Muscle layer of duodenum (tissue), 2 donors: Measurements from ENCODE around the gene FILIP1.
A peak's percentile ranks its signal among the peaks of the same experiment; 100 is the strongest.

Source experiments
- H3K27ac ChIP-seq: one replicate; pipeline ENCODE4 v1.7.0; 2013; ENCODE audit warnings: mild to moderate bottlenecking, low read length
- H3K27me3 ChIP-seq: one replicate; pipeline ENCODE4 v1.7.0; 2013; ENCODE audit warnings: low read depth, mild to moderate bottlenecking, control low read depth, low read length
- H3K36me3 ChIP-seq, 2 donors: one replicate each; pipeline ENCODE4 v1.7.0; 2013; ENCODE audit warnings: low read length in 2 of 2, control low read depth in 1 of 2, mild to moderate bottlenecking in 1 of 2; ENCODE audit not compliant: insufficient read depth in 2 of 2, control insufficient read depth in 1 of 2
- H3K4me1 ChIP-seq, 2 donors: one replicate each; pipeline ENCODE4 v1.7.0; 2013; ENCODE audit warnings: low read length in 2 of 2, mild to moderate bottlenecking in 2 of 2, control low read depth in 1 of 2, moderate library complexity in 1 of 2; ENCODE audit not compliant: insufficient read depth in 2 of 2, control insufficient read depth in 1 of 2
- H3K4me3 ChIP-seq, 2 donors: one replicate each; pipeline ENCODE4 v1.7.0; 2013; ENCODE audit warnings: low read length in 2 of 2, low read depth in 1 of 2, mild to moderate bottlenecking in 1 of 2
- H3K9me3 ChIP-seq, 2 donors: one replicate each; pipeline ENCODE4 v1.7.0; 2013; ENCODE audit warnings: low read length in 2 of 2, control low read depth in 1 of 2, mild to moderate bottlenecking in 1 of 2; ENCODE audit not compliant: control insufficient read depth in 1 of 2
- donor health status: healthy.

The FILIP1 gene

DNA sequence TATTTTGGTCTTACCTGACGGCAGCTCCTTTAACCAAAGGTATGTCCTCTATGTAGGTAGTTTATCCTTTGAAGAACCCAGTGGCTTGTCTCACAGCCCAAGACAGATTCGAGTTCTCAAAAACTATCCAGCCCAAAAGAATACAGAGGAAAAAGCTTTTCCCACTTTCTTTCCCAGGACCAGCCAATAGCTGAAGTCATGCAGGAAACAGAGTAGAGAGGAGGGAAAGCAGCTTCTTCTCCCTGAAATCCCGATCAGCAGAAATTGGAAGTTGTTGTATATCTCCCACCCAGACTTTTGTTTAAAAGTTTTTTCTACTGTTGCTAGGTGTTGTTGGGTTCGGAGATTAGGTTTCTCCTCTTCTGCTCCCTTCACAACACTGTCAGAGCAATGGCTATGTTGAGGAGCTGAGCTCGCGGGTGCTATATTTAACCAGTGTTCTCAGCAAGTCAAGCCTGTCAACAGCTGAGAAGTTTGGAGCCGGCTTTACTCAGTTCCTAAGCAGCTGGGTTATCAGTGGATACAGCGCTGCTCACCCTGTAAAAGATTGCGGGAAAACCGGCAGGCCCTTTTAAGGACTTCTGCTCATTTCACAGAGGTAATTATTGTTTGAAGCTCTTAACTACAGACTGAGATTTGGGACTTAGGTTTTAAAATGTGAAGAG is at the start of gene FILIP1:
FILIP1 (minus strand) TSS at position 401 of the 665 bp plus-strand sequence. CDS start 78,828 bp downstream, outside the sequence.
- peaks cover 0 to 5% of the 10 kb centered on the region in 2 donors for H3K4me1 ChIP-seq
- H3K9me3 ChIP-seq = no peaks in the 10 kb centered on the region
- no peaks in the 10 kb centered on the region for H3K36me3 ChIP-seq
- peak within 1 kb of the TSS; percentile 60 to 74 for H3K4me3 ChIP-seq
- H3K27ac ChIP-seq = peak within 1 kb of the TSS; percentile 94
- no peaks in the 10 kb centered on the region for H3K27me3 ChIP-seq

GRCh38 chr6:75543311-75543710 is 49.7 kb upstream of the FILIP1 start:
- H3K27ac ChIP-seq = no peak overlapping the region
- H3K4me1 ChIP-seq = no peaks in the 10 kb centered on the region
- no peaks in the 10 kb centered on the region for H3K9me3 ChIP-seq
- H3K27me3 ChIP-seq = no peaks in the 10 kb centered on the region
- no peak overlapping the region for H3K4me3 ChIP-seq
- H3K36me3 ChIP-seq = no peaks in the 10 kb centered on the region

DNA sequence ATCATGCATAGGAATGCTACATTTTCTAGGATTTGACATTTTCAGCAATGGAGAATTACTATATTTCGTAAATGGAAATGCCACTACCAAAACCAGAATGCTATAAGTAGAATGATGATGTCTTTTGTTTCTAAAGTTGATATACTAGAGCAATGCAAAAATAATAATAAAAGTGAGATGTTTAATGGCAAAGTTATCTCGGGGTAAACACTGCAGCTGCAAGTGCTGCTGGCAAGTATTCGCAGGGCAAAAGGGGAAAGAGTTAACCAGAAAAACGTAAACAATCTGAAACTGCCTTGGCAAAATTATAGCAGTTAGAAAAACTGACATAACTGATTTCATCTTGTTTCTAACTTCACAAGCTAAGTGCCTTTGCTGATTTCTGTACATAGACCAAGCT is 45.5 kb upstream of the FILIP1 start:
- no peak overlapping the region for H3K4me3 ChIP-seq
- H3K4me1 ChIP-seq = no peaks in the 10 kb centered on the region
- no peak overlapping the region for H3K27ac ChIP-seq
- H3K9me3 ChIP-seq = no peaks in the 10 kb centered on the region
- H3K36me3 ChIP-seq = no peaks in the 10 kb centered on the region
- no peaks in the 10 kb centered on the region for H3K27me3 ChIP-seq

GRCh38 chr6:75532521-75532920 is 38.9 kb upstream of the FILIP1 start:
- Histone ChIP-seq H3K9me3 (no peaks in the 10 kb centered on the region), H3K36me3 (no peaks in the 10 kb centered on the region), H3K4me1 (no peaks in the 10 kb centered on the region), H3K27me3 (no peaks in the 10 kb centered on the region), H3K4me3 (no peak overlapping the region), H3K27ac (no peak overlapping the region)

DNA sequence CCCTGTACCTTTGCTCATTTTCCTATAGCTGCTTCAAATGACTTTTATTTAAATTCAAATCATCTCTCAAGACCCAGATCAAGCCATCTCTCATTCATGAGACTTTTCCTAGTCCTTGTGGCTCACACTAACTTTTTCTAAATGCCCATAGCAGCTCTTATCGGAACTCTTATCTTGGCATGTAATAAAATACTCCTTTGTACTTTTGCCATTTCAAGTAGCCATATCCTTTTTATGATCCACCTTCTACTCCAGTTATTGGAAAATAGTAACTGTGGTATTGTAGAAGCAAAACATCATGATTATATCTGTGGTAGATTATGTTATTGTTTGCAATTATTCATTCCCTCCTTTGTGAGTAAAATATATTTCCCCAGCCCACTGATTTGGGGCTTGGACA is 37.6 kb upstream of the FILIP1 start:
- Histone ChIP-seq H3K4me1 (no peaks in the 10 kb centered on the region), H3K9me3 (no peaks in the 10 kb centered on the region), H3K27me3 (no peaks in the 10 kb centered on the region), H3K27ac (no peak overlapping the region), H3K36me3 (no peaks in the 10 kb centered on the region), H3K4me3 (no peak overlapping the region)

DNA sequence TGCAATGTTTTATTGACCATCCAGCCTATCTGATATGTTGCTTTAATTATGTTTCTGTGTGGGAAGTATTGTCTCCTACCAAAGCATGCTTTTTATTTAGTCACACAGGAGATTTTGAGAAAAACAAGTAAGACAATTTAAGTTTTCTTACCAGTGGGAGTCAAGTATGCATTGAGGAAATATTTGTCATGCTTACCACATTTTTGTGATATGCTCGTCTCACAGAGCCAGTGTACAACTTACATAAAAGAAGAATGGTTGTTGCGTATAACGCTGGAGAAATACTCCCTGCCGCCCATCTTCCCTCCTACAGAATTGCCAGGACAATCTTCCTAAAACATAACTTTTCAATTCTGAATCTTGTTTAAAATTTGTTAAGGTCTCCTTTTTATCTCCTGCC is 37.1 kb upstream of the FILIP1 start:
- no peaks in the 10 kb centered on the region for H3K9me3 ChIP-seq
- H3K36me3 ChIP-seq = no peaks in the 10 kb centered on the region
- no peak overlapping the region for H3K27ac ChIP-seq
- H3K4me1 ChIP-seq = no peaks in the 10 kb centered on the region
- H3K4me3 ChIP-seq = no peak overlapping the region
- no peaks in the 10 kb centered on the region for H3K27me3 ChIP-seq

DNA sequence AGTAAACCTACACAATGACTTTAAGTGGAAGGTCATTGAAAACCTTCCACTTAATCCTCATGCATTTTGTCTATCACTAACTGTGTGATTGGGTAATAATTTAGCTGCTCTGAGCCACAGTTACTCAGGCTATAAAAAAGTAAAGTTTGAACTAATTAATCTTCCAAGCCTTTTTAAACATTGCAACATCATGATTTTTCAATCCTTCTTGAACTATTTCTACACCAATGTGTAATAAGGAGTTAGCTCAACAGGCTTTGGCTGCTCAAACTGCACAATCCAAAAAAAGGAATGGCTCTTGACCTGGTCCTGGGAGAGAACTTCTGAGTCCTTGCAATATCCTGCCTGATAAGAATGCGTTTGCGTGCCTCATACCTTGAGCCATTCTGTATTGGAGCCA is 34.8 kb upstream of the FILIP1 start:
- H3K9me3 ChIP-seq = no peaks in the 10 kb centered on the region
- H3K36me3 ChIP-seq = no peaks in the 10 kb centered on the region
- no peaks in the 10 kb centered on the region for H3K4me1 ChIP-seq
- no peak overlapping the region for H3K27ac ChIP-seq
- no peak overlapping the region for H3K4me3 ChIP-seq
- H3K27me3 ChIP-seq = no peaks in the 10 kb centered on the region

GRCh38 chr6:75526502-75527127 is 33.0 kb upstream of the FILIP1 start:
- Histone ChIP-seq H3K9me3 (no peaks in the 10 kb centered on the region), H3K4me1 (no peaks in the 10 kb centered on the region), H3K4me3 (no peak overlapping the region), H3K36me3 (no peaks in the 10 kb centered on the region), H3K27me3 (no peaks in the 10 kb centered on the region), H3K27ac (no peak overlapping the region)

DNA sequence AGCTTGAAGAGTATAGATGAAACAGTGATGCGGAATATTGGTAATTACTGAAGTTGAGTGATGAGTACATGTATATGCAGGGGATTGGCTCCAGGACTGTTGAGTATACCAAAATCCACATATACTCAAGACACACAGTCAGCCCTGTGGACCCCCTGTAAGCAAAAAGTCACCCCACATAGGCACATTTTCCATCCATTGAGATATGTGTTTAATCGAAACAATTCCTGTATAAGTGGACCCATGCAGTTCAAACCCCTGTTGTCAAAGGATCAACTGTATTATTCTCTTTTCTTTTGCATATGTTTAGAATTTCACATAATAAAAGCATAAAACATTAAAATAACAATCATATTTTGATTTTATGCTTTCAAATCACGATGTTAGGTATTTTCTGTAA is 32.1 kb upstream of the FILIP1 start:
- Histone ChIP-seq H3K4me3 (no peak overlapping the region), H3K36me3 (no peaks in the 10 kb centered on the region), H3K27me3 (no peaks in the 10 kb centered on the region), H3K9me3 (no peaks in the 10 kb centered on the region), H3K4me1 (no peaks in the 10 kb centered on the region), H3K27ac (no peak overlapping the region)

- Histone ChIP-seq H3K36me3 (no peaks in the 10 kb centered on the region), H3K4me1 (no peaks in the 10 kb centered on the region), H3K4me3 (peak overlapping the region; percentile 24 to 42), H3K27me3 (no peaks in the 10 kb centered on the region), H3K27ac (peak overlapping the region; percentile 40), H3K9me3 (no peaks in the 10 kb centered on the region)
Observed at GRCh38 chr6:75524322-75524972, 30.8 kb upstream of the FILIP1 start.

DNA sequence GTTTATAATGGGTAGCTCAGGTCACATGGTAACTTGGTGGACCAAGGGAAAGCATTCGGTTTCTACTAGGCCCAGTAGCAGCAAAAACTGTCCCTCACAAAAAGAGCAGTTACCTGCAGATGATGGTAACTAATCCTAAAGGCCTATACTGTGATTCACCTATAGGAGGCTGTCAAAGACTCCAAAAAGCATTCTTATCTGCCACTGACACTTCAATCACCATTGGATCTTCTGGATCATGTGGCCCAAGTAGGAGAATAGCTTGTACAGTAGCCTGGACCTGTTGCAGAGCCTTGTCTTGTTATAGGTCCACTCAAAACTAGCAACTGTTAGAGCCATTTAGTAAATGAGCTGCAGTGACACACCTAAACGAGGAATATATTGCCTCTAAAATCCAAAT is 23.2 kb upstream of the FILIP1 start:
- Histone ChIP-seq H3K27ac (no peak overlapping the region), H3K27me3 (no peaks in the 10 kb centered on the region), H3K4me1 (no peaks in the 10 kb centered on the region), H3K36me3 (no peaks in the 10 kb centered on the region), H3K9me3 (no peaks in the 10 kb centered on the region), H3K4me3 (no peak overlapping the region)
